MCF 10A (cell line): ENCODE results near the gene PTCHD4. TPM values are rescaled to one million over a fixed set of nuclear protein-coding genes. Genes with fewer than 3 reads are reported as not detected.

Source experiments
- BruUV-seq: library from RNA; stranded (reverse); fragments of 400-500 nt; replicated peaks from 2 replicates; lab custom pipeline; 2021; lab: Mats Ljungman, UMichigan
- CTCF ChIA-PET: fragments of 300-600 bp; sonication (Branson Sonifier 250); formaldehyde crosslinking; extraction: SDS; loops from one replicate; lab custom pipeline; 2021; ENCODE audit warnings: antibody characterized with exemption, inconsistent platforms; lab: Yijun Ruan, JAX
- POLR2A ChIA-PET: fragments of 300-600, 350-650 bp; sonication (Branson Sonifier 250); formaldehyde crosslinking; extraction: SDS; loops from one replicate; lab custom pipeline; 2020; ENCODE audit warnings: antibody characterized with exemption, inconsistent platforms; lab: Yijun Ruan, JAX
- DNase-seq: peaks from one replicate; pipeline ENCODE4 v3.0.0-alpha.2; 2018; ENCODE audit not compliant: unreplicated experiment
- H3K27ac Mint-ChIP-seq: one replicate; pipeline ENCODE4 v1.8.0; 2022; ENCODE audit warnings: mild to moderate bottlenecking, low read depth, mixed read lengths; ENCODE audit not compliant: unreplicated experiment
- H3K27me3 Mint-ChIP-seq: one replicate; pipeline ENCODE4 v1.8.0; 2022; ENCODE audit warnings: mixed read lengths; ENCODE audit not compliant: insufficient read depth, unreplicated experiment
- H3K36me3 Mint-ChIP-seq: one replicate; pipeline ENCODE4 v1.8.0; 2022; ENCODE audit warnings: mild to moderate bottlenecking, moderate library complexity, mixed read lengths; ENCODE audit not compliant: insufficient read depth, unreplicated experiment
- H3K4me1 Mint-ChIP-seq: one replicate; pipeline ENCODE4 v1.8.0; 2022; ENCODE audit warnings: mixed read lengths; ENCODE audit not compliant: insufficient read depth, unreplicated experiment
- H3K4me3 Mint-ChIP-seq: one replicate; pipeline ENCODE4 v1.8.0; 2022; ENCODE audit warnings: mild to moderate bottlenecking, moderate library complexity, mixed read lengths; ENCODE audit not compliant: unreplicated experiment
- H3K9me3 Mint-ChIP-seq: one replicate; pipeline ENCODE4 v1.8.0; 2022; ENCODE audit warnings: mixed read lengths; ENCODE audit not compliant: unreplicated experiment
- intact Hi-C: fragments of 100-400 bp; cut with micrococcal nuclease; formaldehyde crosslinking; loops from 2 replicates; pipeline ENCODE4 v1.14.1; 2022
- total RNA-seq: library from RNA; stranded (reverse); gene quantifications from 2 replicates; pipeline ENCODE4 v1.2.3, GENCODE V29; 2022
- TF ChIP-seq, protein P1 (sequence below): fragments of 200-600 bp; IDR thresholded peaks from one replicate; pipeline ENCODE4 v1.8.0; 2022; ENCODE audit warnings: antibody characterized with exemption, mild to moderate bottlenecking; ENCODE audit not compliant: unreplicated experiment

The PTCHD4 gene
- total RNA-seq, 1 experiment from 2014 or later, result 8.4 TPM

DNA sequence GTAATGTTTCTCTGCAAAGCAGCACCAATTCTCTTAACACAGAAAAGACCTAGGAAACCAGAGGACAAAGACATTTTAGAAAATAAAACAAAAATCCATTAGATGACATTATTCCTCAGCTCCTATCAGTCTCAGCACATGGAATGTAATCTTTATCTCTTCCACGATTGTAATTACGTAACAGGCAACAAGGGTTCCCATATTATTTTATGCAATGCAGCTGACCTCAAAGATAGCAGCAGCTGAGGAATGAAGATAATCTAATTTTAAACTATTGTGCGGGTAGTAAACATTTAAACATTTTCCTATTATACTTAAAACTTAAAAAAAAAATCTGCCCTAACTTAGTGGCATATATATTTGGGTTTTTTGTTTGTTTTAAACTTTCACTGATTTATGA, 33.0 kb upstream of the PTCHD4 start:
- Mint-ChIP-seq H3K9me3 (peaks cover 4% of the 10 kb centered on the region), H3K27me3 (no peaks in the 10 kb centered on the region), H3K27ac (no peak overlapping the region), H3K4me3 (no peak overlapping the region), H3K4me1 (peaks cover 20% of the 10 kb centered on the region), H3K36me3 (no peaks in the 10 kb centered on the region)
- intact Hi-C loops, result loop anchor here (5.0 kb wide), 1 partner anchor 998 kb away; no protein-coding TSS in a partner anchor
- TF ChIP-seq, protein P1, sequence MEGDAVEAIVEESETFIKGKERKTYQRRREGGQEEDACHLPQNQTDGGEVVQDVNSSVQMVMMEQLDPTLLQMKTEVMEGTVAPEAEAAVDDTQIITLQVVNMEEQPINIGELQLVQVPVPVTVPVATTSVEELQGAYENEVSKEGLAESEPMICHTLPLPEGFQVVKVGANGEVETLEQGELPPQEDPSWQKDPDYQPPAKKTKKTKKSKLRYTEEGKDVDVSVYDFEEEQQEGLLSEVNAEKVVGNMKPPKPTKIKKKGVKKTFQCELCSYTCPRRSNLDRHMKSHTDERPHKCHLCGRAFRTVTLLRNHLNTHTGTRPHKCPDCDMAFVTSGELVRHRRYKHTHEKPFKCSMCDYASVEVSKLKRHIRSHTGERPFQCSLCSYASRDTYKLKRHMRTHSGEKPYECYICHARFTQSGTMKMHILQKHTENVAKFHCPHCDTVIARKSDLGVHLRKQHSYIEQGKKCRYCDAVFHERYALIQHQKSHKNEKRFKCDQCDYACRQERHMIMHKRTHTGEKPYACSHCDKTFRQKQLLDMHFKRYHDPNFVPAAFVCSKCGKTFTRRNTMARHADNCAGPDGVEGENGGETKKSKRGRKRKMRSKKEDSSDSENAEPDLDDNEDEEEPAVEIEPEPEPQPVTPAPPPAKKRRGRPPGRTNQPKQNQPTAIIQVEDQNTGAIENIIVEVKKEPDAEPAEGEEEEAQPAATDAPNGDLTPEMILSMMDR, result no peak
- ChIA-PET CTCF (interaction anchor here (0.6 kb wide), 1 partner anchor 42 kb away, joined by 3 read pairs; no protein-coding TSS in a partner anchor), POLR2A (interaction anchor here (0.6 to 0.7 kb wide), 2 partner anchors 21 to 154 kb away, joined by 3 to 6 read pairs; no protein-coding TSS in a partner anchor)
- DNase-seq, result no peak
- BruUV-seq, result no TSS peak

DNA sequence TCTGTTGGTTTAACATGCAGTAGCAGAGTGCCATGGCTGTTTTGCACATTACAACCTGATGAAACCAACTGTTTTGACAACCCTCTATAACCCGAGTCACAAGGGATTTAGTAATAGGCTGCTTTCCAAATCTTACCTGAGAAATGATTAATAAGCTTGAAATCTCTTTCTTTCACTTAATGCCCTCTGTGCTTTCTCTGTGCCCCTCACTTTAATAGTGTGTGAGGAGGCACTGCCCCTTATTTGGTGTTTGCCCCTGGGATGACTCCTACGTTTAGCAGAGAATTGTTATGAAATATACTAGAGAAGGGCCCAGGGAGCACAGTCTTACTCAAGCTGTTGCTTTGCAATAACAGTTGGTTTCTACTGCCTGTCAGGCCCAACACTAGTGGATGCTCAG, 31.0 kb upstream of the PTCHD4 start:
- Mint-ChIP-seq H3K9me3 (no peaks in the 10 kb centered on the region), H3K27ac (peak overlapping the region; percentile 51), H3K4me3 (no peak overlapping the region), H3K36me3 (no peaks in the 10 kb centered on the region), H3K4me1 (peaks cover 28% of the 10 kb centered on the region), H3K27me3 (no peaks in the 10 kb centered on the region)
- intact Hi-C loops, result loop anchor here (5.0 kb wide), 1 partner anchor 1000 kb away; no protein-coding TSS in a partner anchor
- no TSS peak for BruUV-seq
- POLR2A ChIA-PET, result interaction anchor here (0.6 to 1.5 kb wide), 5 partner anchors 9 to 52 kb away, joined by 3 to 7 read pairs (median 6); partner anchors contain the start of gene PTCHD4
- TF ChIP-seq, protein P1, result no peak
- CTCF ChIA-PET, result interaction anchor here (0.6 to 0.7 kb wide), 2 partner anchors 393 to 693 kb away, joined by 3 to 4 read pairs; no protein-coding TSS in a partner anchor
- DNase-seq, result peak; percentile 57

- no peak overlapping the region for H3K27ac Mint-ChIP-seq
- POLR2A ChIA-PET, result interaction anchor here (1.2 kb wide), 1 partner anchor 28 kb away, joined by 9 read pairs; the partner anchor contains the start of gene PTCHD4
Observed at GRCh38 chr6:48139818-48140614, 29.0 kb upstream of the PTCHD4 start.

More at GRCh38 chr6:48139818-48140614, 29.0 kb upstream of the PTCHD4 start:
- H3K36me3 Mint-ChIP-seq, result no peaks in the 10 kb centered on the region
- peaks cover 48% of the 10 kb centered on the region for H3K4me1 Mint-ChIP-seq
- H3K4me3 Mint-ChIP-seq, result no peak overlapping the region
- no TSS peak for BruUV-seq
- intact Hi-C loops, result loop anchor here (5.0 kb wide), 1 partner anchor 1002 kb away; no protein-coding TSS in a partner anchor
- no peaks in the 10 kb centered on the region for H3K27me3 Mint-ChIP-seq
- DNase-seq, result peak; percentile 18
- TF ChIP-seq, protein P1, result no peak
- CTCF ChIA-PET, result no interaction called here
- H3K9me3 Mint-ChIP-seq, result no peaks in the 10 kb centered on the region
